Duodenal mucosa (tissue), 2 donors: ENCODE data around the gene DNASE2B.
A peak's percentile ranks its signal among the peaks of the same experiment; 100 is the strongest.

Source experiments
- H3K27ac ChIP-seq: one replicate; pipeline ENCODE4 v1.7.0; 2013; ENCODE audit warnings: low read depth, low read length
- H3K27me3 ChIP-seq, 2 donors: one replicate each; pipeline ENCODE4 v1.7.0; 2013; ENCODE audit warnings: low read length in 2 of 2, control low read depth in 1 of 2; ENCODE audit not compliant: insufficient read depth in 2 of 2, control insufficient read depth in 1 of 2
- H3K36me3 ChIP-seq, 2 donors: one replicate each; pipeline ENCODE4 v1.7.0; 2013; ENCODE audit warnings: low read length in 2 of 2, control low read depth in 1 of 2; ENCODE audit not compliant: insufficient read depth in 2 of 2, control insufficient read depth in 1 of 2
- H3K4me1 ChIP-seq, 2 donors: one replicate each; pipeline ENCODE4 v1.7.0; 2013; ENCODE audit warnings: low read length in 2 of 2, control low read depth in 1 of 2; ENCODE audit not compliant: insufficient read depth in 2 of 2, control insufficient read depth in 1 of 2
- H3K4me3 ChIP-seq, 2 donors: one replicate each; pipeline ENCODE4 v1.7.0; 2013; ENCODE audit warnings: low read length in 2 of 2, low read depth in 1 of 2
- H3K9ac ChIP-seq, 2 donors: one replicate each; pipeline ENCODE4 v1.7.0; 2013; ENCODE audit warnings: low read length in 2 of 2, low read depth in 1 of 2
- H3K9me3 ChIP-seq, 2 donors: one replicate each; pipeline ENCODE4 v1.7.0; 2013; ENCODE audit warnings: low read length in 2 of 2, control low read depth in 1 of 2; ENCODE audit not compliant: control insufficient read depth in 1 of 2

The DNASE2B gene

DNA sequence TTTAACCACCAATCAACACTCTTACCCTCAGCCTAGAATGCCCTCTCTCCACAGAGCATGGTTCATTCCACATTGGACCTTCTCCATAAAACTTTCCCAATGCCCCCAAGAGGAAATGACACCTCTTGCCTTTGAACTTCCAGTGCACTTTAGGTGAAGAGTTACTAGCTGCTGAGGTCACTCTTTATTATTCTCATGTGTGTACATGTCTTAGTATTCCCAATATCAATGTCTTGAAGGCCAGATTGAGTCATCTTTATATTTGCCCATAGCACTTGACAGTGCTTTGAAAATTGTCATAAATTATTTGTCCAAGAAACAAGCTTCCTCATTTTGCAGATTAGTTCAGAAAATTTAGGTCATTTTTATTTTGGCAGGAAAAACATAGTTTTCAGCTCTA lies 8.1 kb upstream of the DNASE2B start:
- H3K4me1 ChIP-seq, result no peaks in the 10 kb centered on the region
- H3K36me3 ChIP-seq, result no peaks in the 10 kb centered on the region
- no peak overlapping the region for H3K27ac ChIP-seq
- no peak overlapping the region for H3K4me3 ChIP-seq
- H3K27me3 ChIP-seq, result no peaks in the 10 kb centered on the region
- H3K9ac ChIP-seq, result no peak overlapping the region
- no peaks in the 10 kb centered on the region for H3K9me3 ChIP-seq

DNA sequence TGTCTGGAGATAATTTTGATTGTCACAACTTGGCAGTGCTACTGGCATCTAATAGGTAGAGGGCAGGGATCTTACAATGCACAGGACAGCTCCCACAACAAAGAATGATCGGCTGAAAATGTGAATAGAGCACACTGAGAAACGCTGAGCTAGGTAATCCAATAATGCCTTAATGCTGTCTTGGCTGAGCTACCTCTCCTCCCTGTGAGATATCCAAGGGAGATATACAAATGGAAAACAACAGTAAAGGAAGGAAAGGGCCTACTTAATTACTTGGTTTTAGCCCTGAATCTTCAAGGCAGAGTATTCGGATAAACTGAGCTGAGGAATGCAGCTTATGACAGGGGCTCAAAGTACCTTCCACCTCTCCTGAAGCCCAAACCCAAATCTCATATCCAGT lies 2.9 kb downstream of the DNASE2B start:
- H3K27ac ChIP-seq, result no peak overlapping the region
- no peak overlapping the region for H3K4me3 ChIP-seq
- no peak overlapping the region for H3K9ac ChIP-seq
- peaks cover 3 to 4% of the 10 kb centered on the region in 2 donors for H3K4me1 ChIP-seq
- H3K27me3 ChIP-seq, result no peaks in the 10 kb centered on the region
- H3K36me3 ChIP-seq, result no peaks in the 10 kb centered on the region
- no peaks in the 10 kb centered on the region for H3K9me3 ChIP-seq

DNA sequence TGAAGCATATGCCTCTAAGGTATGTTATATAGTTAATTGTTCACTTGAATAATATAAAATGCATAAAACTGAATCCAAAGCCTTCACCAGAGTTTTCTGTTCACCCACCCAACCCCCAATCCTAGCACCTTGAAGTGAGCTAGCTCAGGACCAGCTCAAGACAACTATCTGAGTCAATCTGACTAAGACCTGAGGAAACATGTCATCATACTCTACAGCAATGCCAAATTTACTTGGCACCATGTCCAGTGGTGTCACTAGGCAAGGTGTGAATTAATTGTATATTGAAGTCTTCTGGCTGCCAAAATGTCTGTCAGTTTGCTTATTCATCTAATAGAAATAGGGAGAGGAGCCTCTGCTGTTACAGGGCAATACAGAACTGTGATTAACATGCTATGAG lies 3.8 kb downstream of the DNASE2B start:
- Histone ChIP-seq H3K9me3 (no peaks in the 10 kb centered on the region), H3K27me3 (no peaks in the 10 kb centered on the region), H3K27ac (no peak overlapping the region), H3K36me3 (no peaks in the 10 kb centered on the region), H3K4me1 (peaks cover 5 to 9% of the 10 kb centered on the region in 2 donors), H3K4me3 (no peak overlapping the region), H3K9ac (no peak overlapping the region)

DNA sequence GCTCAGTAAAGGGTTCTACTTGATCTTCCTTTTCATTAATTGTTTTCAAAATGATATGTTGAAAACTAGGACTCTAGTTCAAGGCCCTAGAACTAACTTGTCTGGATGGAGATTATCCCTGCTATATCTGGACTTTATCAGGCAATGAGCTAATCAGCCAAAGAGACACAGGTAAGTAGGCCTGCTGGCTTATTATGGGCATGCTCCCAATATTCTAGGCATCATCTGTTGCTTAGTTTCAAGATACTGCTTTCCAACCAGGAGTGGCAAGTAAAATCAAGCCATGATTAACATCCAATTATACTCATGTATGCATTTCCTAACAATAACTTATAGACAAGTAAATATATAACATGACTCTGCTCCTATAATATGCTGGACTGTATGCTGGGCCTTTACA lies 4.2 kb downstream of the DNASE2B start:
- Histone ChIP-seq H3K9me3 (no peaks in the 10 kb centered on the region), H3K9ac (no peak overlapping the region), H3K4me1 (peaks cover 5 to 13% of the 10 kb centered on the region in 2 donors), H3K27ac (no peak overlapping the region), H3K27me3 (no peaks in the 10 kb centered on the region), H3K4me3 (no peak overlapping the region), H3K36me3 (no peaks in the 10 kb centered on the region)

DNA sequence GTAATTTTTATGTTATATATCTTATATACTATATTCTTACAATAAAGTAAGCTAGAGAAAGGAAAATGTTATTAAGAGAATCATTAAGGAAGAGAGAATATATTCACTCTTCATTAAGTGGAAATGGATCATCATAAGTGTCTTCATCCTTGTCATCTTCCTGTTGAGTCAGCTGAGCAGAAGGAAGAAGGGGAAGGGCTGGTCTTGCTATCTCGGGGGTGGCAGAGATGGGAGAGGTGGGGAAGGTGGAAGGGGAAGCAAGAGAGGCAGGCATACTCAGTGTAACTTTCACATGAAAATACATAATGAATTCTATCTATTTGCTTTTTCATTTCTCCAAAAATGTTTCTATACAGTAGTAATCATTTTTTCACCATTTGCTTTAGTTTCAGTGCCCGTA lies 5.1 kb downstream of the DNASE2B start:
- H3K27ac ChIP-seq, result no peak overlapping the region
- H3K4me3 ChIP-seq, result no peak overlapping the region
- H3K4me1 ChIP-seq, result peaks cover 5 to 22% of the 10 kb centered on the region in 2 donors
- no peaks in the 10 kb centered on the region for H3K36me3 ChIP-seq
- H3K9ac ChIP-seq, result no peak overlapping the region
- H3K9me3 ChIP-seq, result no peaks in the 10 kb centered on the region
- no peaks in the 10 kb centered on the region for H3K27me3 ChIP-seq

DNA sequence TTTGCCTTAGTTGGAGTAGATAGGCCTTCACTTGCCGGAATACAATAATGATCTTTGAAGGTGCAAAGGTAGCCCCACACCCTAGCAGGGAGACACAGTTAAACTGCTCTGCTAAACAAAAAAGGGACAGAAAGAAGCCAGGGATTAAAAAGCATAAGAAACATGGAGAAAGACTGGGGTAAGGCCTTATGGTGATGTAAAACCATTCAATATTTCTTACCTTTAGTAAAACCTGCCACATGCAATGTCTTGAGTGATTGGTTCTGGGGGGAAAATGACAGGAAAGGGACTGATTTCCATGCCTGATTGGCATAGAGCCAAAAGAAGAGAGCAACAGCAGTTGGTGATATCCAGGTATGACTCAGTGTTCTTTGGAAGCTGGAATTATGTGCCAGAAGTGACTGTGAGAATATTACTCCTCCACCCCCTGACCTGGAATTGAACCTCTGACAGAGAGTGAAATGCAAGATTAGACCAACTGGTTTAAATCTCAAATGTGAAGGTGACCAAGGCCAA lies 8.1 kb downstream of the DNASE2B start:
- no peak overlapping the region for H3K9ac ChIP-seq
- peaks cover 5 to 41% of the 10 kb centered on the region in 2 donors for H3K4me1 ChIP-seq
- peak overlapping the region; percentile 55 for H3K27ac ChIP-seq
- H3K27me3 ChIP-seq, result no peaks in the 10 kb centered on the region
- peak overlapping the region in 1 of 2 donors; percentile 32 for H3K4me3 ChIP-seq
- H3K36me3 ChIP-seq, result no peaks in the 10 kb centered on the region
- H3K9me3 ChIP-seq, result no peaks in the 10 kb centered on the region

DNA sequence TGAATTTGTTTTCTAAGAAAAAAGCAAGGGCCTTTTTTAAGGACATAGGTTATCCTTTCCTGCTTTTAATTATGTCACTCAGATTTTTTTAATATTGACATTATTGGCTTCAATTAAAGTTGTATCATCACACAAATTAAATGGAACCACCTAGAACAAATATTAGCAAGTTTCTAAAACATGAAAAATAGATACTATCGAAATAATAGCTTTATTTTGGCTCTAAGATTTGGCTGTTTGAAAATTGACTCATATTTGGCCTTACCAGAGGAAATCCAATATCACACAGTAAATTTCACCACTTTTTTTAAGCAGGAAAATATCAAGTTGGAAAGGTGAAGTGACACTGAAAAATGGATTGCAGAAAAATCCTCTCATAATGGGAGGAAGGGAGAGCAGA lies 9.2 kb downstream of the DNASE2B start:
- Histone ChIP-seq H3K27me3 (no peaks in the 10 kb centered on the region), H3K4me3 (no peak overlapping the region), H3K36me3 (no peaks in the 10 kb centered on the region), H3K4me1 (peaks cover 5 to 41% of the 10 kb centered on the region in 2 donors), H3K9ac (no peak overlapping the region), H3K27ac (no peak overlapping the region), H3K9me3 (no peaks in the 10 kb centered on the region)

DNA sequence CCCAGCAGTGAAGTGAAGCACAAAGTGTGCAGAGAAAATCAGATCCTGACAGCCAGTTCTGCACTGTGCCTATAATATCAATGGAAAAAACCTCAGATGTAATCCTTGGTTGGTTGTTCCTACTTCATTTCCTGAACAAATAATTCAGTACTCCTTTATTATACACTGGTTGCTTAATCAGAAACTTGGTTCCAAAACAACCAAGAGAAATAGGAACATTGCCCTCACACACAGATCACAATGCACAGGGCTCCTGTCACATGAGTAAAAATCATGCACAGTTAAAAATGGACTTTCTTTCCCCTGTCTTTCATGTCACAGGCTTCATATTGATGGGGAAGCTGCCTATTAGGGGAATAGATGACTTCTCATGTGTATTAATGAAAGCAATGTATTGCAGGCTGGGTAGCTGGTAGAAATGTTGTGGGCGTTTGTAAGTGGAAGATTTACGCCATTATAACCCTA lies 9.7 kb downstream of the DNASE2B start:
- H3K9ac ChIP-seq, result no peak overlapping the region
- H3K27me3 ChIP-seq, result no peaks in the 10 kb centered on the region
- H3K4me3 ChIP-seq, result no peak overlapping the region
- H3K36me3 ChIP-seq, result no peaks in the 10 kb centered on the region
- peaks cover 5 to 41% of the 10 kb centered on the region in 2 donors for H3K4me1 ChIP-seq
- no peak overlapping the region for H3K27ac ChIP-seq
- no peaks in the 10 kb centered on the region for H3K9me3 ChIP-seq

DNA sequence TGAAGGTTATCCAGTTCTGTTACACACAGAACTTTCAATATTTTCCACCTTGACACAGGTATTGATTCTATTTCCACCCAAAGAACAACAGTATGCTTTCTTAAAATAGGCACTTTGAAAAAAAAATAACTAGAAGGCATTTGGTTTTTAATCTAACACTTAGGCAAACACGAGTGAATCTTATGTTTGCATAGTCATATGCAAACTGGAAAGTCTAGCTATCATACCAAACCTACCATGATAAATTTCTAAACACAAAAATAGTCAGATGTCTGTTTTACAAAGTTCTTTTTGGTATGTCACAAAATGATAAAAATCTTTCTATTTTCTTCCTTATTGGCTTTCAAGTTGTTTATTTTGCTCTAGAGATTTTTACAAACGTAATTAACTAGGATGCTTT lies 11.6 kb downstream of the DNASE2B start:
- no peak overlapping the region for H3K27ac ChIP-seq
- peaks cover 5 to 41% of the 10 kb centered on the region in 2 donors for H3K4me1 ChIP-seq
- no peaks in the 10 kb centered on the region for H3K9me3 ChIP-seq
- H3K36me3 ChIP-seq, result no peaks in the 10 kb centered on the region
- no peak overlapping the region for H3K4me3 ChIP-seq
- H3K9ac ChIP-seq, result no peak overlapping the region
- no peaks in the 10 kb centered on the region for H3K27me3 ChIP-seq

DNA sequence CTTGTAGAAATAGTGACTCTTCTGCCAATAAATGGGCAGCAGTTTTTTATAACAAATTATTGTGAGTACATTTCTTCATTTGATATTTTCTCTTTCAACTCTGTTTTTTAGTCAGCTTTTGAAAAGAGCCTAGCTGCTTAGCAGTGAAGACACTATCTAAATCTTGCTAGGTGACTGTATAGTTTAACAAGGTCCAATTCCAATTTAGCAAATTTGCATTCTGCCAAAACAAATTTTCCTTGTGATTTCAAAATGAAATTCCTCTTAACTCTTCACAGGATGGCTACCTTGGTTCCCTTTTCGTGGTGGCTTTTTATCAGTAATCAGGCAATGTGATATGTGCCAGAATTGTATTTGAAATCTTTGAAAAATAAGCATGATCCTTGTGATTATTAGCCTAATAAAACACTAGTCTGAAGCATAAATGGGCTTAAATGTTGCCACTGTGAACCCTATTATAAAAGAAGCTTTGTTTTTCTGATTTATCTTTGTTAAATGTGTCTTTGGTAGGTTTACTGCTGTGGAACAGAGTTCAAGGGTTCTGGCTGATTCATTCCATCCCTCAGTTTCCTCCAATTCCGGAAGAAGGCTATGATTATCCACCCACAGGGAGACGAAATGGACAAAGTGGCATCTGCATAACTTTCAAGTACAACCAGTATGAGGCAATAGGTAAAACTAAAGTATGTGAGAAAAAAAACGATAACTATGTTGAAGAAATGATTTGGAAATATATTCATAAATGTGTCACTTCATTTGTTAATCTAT lies 12.2 kb downstream of the DNASE2B start:
- H3K9ac ChIP-seq, result no peak overlapping the region
- no peaks in the 10 kb centered on the region for H3K36me3 ChIP-seq
- no peaks in the 10 kb centered on the region for H3K27me3 ChIP-seq
- H3K9me3 ChIP-seq, result no peaks in the 10 kb centered on the region
- H3K4me3 ChIP-seq, result no peak overlapping the region
- H3K27ac ChIP-seq, result no peak overlapping the region
- H3K4me1 ChIP-seq, result peaks cover 5 to 40% of the 10 kb centered on the region in 2 donors
